ENCODE results near the gene ADAMTSL1.
"Not testable (repeated sequence)": the region's sequence is repeated elsewhere in the genome, so short reads cannot be mapped to it uniquely, and the experiment has no call there.

The ADAMTSL1 gene

DNA sequence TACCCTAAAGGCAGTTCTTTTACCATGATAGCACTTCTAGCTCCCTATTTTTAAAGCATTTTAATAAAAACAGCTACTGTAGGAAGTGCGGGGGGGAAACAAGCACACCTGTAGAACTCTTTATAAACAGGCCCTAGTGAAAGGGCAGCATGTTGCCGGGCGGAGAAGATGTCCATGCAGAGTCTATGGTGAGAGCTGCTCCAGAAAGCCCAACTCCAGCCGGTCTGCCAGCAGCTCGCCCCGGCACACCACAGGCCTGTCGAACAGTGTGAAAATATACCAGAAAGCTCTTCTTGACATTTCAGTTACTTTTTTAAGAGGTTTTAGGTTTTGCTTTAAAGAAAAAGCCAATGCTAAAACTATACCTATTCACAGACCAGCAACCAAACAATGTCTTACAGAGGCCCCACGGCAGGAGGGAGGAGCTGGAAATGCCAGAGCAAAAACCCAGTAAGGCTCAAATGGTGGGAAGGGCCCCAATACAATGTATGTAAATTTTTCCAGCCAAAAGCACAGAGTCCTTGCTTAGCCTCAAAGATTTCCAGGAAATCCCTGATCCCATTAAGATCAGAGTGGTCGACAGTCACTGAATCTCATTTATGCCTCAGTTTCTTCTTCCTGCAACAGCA, 437.9 kb downstream of the ADAMTSL1 start:
- no peak for FAIRE-seq

DNA sequence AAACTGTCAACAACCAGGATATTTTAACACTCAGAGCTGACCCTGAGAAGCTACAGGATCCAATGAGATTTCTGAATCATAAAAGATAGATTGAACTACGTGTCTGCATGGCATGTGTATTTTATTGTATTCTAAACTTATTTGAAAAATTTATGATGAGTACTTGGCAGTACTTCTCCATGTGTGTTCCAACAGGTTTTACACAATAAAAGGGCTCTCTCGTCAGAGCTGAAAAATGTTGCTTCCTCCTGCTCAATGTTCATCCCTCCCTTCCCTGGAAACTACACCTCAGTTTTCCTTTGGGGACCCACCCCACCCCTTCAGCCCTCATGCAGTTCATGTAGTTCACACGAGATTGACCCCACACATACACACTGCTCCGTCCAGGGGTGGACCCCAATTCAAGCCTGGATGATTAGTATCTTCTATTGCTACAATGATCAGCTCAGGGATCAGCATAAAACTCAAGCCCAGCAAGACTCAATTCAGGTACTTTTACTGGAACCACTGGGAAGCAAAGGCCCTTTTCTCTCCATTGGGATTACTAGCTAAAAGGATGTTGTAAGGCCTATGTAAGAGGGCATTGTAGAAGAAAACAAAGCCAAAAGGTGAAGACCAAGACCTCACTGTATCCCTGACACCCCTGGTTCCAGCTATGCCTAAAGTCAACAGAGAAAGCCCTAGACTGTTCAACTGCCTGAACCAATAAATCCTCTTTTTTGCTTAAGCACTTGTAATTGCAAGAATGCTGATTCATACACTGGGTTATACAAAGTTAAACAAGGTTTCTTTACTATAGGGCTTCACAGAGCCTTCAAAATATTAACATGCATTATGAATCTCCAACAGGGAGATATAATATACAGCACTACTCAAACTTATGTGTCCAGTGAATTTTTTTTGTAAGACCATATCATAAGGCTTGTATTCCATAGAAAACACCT, 446.5 kb downstream of the ADAMTSL1 start:
- no peak for FAIRE-seq

- no peak for FAIRE-seq
These were observed 447.6 kb downstream of the ADAMTSL1 start for GRCh38 chr9:18921366-18922075.

GRCh38 chr9:18922161-18922885, 448.4 kb downstream of the ADAMTSL1 start:
- no peak for FAIRE-seq

- FAIRE-seq = no peak
These were observed 449.2 kb downstream of the ADAMTSL1 start for GRCh38 chr9:18923167-18923566.

- no peak for FAIRE-seq
These were observed 449.9 kb downstream of the ADAMTSL1 start for GRCh38 chr9:18923671-18924430.

DNA sequence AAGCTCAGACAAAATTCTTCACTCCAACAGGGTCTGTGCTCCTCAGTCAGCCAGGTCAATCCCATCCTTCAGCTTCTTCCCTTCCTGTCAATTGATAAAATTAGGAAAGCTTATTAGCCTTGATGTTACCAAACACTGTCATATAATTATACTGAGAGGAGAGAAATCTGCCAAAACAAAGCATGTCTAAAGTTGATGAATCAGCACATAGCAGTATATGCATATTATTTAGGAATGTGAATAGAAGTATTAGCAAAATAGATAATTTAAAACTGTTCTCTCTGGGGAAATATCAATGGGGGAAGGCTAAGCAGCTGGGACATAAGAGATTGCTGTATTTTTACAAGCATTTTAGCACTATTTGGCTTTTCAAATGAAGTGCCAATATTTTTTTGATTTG, 451.9 kb downstream of the ADAMTSL1 start:
- no peak for FAIRE-seq

DNA sequence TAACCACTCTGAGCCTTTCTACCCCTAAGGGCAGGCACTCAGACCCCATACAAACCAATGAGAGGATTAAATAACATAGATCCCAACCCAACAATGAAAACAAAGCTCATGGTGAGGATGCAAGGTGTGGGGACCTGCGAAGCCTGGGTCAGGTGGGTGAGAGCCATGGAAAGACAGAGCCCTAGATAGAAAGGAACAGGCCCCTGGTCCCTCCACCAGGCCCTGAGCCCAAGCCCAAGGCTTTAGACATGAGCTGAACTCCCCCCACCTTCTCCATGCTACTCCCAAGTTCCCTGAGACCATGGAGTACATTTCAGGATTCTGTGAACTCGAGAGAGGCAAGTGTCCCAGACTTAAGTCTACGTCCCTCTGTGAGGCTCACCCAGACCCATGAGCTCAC, 452.6 kb downstream of the ADAMTSL1 start:
- no peak for FAIRE-seq

DNA sequence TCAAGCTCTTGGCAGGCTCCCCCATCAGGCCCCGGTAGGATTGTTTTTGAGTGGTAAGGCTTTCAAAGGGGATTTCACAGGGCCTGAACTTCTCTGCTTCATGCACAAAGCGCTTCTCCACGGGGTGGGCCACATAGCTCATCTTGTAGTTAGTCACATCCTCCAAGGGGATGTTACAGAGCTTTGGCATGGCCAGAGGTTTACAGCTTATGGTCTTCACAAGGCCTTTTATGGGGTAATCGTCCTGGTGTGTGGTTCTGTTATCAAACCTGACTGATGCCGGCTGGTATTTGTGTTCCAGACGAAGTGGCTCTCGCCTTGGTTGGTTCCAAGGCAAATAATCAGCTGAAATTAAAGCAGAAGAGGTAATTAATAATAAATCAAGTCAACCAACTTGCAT, 454.8 kb downstream of the ADAMTSL1 start:
- no peak for FAIRE-seq

DNA sequence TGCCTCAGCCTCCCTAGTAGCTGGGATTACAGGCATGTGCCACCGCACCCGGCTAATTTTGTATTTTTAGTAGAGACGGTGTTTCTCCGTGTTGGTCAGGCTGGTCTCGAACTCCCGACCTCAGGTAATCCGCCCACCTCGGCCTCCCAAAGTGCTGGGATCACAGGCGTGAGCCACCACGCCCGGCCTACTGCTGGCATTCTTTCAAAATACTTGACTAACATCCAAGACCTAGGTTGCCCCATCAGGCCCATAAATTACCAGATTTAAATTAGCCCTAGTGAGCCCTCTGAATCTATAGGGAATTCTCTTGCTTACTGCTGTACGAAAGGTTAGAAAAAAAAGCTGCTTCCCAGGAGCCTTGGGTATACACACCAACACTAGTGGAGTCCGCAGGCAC, 456.7 kb downstream of the ADAMTSL1 start:
- FAIRE-seq = not testable (repeated sequence)

DNA sequence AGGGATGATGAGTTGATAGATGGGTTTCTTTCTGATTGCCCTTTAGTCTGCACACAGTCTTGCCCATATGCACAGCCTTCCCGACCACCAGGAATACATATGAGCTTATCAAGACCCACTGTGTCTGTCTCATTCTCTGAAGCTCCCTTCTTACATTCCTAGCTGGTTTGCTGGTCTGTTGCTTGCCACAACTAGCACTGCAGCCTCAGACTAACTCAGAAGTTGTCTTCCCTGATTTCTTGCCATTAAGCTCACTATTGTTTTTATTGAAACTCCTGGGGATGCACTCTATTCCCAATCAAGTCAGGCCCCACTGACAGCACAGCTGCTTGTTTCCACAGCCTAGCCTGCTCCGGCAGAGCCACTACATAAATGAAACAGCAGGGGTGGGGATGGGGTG, 461.6 kb downstream of the ADAMTSL1 start:
- no peak for FAIRE-seq

DNA sequence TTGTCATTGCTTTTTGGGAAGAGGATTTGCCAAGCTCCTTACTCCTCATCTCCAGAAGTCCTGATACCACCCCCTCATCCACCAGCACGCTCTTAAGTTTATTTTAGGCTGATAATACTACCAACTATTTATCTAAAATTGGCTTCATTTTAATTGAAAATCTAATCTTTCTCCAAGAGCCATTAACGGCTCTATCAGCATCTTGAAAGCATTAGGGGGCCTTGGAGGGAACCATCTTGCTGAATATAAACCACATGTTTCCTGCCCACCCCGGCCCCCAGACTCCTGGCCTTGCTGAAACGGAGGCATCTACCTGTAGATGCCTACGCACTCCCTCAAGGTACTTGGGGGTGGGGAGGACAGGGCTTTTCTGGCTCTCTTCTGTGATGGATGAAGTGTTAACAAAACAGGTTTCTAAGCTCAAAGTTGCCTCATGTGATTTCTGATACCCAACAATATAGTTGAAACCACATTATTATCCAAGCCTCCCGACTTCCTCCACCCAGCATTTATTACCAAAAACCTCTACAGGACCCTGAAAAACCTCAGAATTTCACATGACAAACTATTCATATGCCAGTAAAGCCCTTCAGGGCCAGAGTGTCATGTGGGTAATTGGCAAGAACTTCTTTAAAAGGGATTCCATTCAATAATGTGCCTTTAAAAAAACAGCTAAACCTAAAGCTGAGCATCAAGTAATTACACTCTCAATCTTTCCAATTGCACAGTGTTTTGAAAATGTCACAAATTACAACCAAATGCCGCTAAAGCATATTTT, 462.3 kb downstream of the ADAMTSL1 start:
- FAIRE-seq = no peak

DNA sequence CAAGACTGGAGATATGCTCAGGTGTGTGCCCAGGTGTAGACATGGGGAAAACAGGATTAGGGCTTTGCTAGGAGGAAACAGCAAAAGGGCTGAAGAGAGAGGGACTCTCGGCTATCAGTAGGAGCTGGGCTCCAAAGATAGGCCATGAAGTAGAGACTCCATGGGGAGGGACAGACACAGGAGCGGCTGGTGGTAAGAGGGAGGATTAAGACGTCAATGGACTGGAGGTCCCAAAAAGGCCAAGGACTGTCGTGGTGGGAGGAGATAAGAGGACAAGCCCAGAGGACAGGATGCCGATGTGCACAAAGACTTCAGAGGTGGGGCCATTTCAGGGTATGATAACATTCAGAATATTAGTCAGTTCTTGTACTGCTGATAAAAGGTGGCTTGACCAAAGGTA, 466.0 kb downstream of the ADAMTSL1 start:
- FAIRE-seq = no peak

- FAIRE-seq = no peak
These were observed 467.2 kb downstream of the ADAMTSL1 start for GRCh38 chr9:18941060-18941740.

GRCh38 chr9:18942801-18943200, 468.8 kb downstream of the ADAMTSL1 start:
- FAIRE-seq = no peak

- FAIRE-seq = no peak
These were observed 474.0 kb downstream of the ADAMTSL1 start for GRCh38 chr9:18947892-18948339.

DNA sequence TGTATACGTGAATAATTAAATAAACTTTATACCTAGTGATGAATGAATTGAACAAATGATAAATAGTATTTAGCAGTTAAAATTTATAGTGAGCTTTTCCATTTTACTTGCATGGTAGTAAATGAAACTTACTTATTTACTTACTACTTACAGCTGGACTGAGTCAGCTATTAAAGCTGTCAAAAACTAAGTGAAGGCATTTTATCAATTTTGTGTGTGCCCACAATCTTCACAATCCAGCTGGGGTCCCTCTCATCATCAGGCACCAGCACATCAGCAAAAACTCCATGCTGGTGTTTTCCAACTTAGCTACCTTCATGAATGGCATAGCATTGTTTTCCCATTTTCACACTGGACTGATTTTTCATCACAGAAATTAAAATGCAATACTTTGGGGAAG, 478.0 kb downstream of the ADAMTSL1 start:
- no peak for FAIRE-seq

DNA sequence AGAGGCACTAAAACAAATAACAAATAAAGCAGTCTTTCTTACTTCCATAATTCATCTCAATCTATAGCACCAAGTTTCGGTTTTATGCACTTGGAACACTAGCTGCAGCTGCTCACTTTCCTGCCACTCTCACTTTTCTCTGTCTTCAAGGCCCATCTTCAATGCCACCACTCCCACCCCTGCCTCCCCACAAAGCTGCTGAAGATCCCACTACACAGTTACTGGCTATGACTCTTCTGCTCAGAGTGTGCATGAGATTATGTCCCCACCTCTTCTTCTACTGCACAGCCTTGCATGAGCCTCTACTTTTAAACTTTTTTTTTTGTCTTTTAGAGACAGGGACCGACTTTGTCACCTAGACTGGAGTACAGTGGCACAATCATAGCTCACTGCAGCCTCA, 481.7 kb downstream of the ADAMTSL1 start:
- FAIRE-seq = no peak

All from islet of Langerhans (tissue), 1 donor.